ENCODE results near the gene SIM1.

Gene SIM1

DNA sequence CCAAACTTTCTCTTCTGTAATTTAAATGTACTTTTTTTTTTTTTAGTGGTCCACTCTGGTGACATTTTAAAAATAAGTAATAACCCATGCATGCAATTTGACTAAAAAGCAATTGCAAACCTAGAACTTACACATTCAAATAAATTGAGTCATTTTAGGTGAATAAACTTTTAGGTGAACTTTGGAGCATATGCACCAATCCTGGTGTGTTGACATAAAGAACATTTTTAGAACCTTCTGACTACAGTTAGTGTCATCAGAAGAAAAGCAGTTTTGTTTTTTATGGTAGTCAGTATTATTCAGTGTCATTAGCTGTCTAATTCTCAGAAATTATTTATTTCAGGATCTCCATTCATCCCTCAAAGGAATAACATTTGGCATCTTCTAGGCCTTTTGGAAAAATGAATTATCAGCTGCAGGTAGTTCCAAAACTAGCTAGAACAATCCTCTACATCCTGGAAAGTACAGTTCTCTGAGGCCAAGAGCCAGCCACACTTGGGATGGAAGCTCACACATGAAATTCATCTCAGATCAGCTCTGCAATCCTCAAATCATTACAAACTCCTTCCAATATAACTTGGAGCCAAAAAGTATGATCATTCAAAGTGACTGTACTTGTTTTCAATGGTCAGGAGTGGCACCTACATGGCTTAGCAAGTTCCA is 38.5 kb upstream of the SIM1 start:
- no peak overlapping the region for H3K4me3 ChIP-seq (ENCODE audit: low read length)
- TF ChIP-seq, protein P1, sequence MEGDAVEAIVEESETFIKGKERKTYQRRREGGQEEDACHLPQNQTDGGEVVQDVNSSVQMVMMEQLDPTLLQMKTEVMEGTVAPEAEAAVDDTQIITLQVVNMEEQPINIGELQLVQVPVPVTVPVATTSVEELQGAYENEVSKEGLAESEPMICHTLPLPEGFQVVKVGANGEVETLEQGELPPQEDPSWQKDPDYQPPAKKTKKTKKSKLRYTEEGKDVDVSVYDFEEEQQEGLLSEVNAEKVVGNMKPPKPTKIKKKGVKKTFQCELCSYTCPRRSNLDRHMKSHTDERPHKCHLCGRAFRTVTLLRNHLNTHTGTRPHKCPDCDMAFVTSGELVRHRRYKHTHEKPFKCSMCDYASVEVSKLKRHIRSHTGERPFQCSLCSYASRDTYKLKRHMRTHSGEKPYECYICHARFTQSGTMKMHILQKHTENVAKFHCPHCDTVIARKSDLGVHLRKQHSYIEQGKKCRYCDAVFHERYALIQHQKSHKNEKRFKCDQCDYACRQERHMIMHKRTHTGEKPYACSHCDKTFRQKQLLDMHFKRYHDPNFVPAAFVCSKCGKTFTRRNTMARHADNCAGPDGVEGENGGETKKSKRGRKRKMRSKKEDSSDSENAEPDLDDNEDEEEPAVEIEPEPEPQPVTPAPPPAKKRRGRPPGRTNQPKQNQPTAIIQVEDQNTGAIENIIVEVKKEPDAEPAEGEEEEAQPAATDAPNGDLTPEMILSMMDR (conservative IDR thresholded peaks at IDR 0.05; ENCODE audit: low read depth, low read length), result no peak
- DNase-seq (ENCODE audit: low read depth), result no peak

DNA sequence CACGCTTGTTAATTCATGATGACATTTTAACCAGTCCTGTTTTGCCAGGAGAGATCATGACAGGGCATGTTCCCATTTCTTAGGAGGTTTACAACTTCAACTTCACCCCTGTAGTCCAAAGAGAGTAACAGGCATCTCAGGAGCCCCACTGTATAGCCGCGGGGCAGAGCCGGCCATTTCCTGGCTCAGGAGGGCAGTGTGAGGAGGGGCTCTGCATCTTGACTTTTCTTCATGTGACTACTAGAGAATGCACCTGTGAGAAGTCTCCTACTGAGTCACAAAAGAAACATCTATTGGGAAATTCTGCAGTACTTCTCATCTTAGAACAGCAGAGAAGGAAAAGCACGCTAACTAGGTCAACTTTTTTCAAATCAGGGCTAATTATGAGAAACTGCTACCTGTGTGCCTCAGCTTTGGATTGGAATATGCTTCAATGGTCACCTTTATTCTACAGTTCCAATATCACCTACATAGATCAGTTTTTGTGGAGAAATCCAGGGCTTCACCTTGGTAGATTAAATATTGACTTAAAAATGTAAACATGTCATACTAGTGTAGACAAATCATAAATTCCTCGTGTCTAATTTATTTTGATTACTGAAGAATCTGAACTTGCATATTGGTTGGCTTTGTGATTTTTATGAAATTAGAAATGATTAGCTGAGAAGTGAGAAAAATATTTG is 28.6 kb upstream of the SIM1 start:
- no peak for DNase-seq (ENCODE audit: low read depth)
- TF ChIP-seq, protein P1 (conservative IDR thresholded peaks at IDR 0.05; ENCODE audit: low read depth, low read length), result no peak
- no peak overlapping the region for H3K4me3 ChIP-seq (ENCODE audit: low read length)

DNA sequence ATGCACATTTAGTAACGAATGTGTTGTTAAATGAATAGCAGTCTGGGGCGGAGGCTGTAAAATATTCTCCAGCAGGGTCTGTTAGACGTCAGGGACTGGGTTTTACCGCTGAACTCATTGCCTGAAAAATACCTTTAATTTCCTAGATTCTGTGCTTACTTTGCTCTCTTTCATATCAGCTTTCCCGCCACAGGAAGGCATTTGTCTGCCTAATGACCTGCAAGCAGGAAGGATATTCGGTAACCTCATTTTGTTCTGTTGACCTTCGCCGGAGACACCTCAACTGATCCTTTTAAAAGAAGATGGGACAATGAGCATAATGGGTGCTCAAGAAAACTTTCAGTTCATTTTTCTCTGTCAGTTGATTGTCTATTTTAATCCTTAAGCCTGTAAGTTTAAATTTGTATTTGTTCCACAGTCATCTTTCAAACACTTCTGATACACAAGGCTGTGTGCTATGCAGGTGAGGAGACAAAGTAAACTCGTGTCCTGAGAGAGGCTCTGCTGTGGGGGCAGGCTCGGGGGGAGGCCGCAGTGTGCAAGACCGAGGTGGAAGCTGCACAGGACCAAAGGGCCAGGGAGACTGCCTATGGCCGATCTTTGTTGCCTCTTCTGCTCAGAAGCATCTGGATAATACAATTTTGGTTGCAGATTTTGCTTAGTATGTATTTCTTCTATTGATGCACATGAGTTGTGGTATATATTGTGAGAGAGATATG is 27.4 kb upstream of the SIM1 start:
- TF ChIP-seq, protein P1 (conservative IDR thresholded peaks at IDR 0.05; ENCODE audit: low read depth, low read length), result no peak
- no peak overlapping the region for H3K4me3 ChIP-seq (ENCODE audit: low read length)
- no peak for DNase-seq (ENCODE audit: low read depth)

DNA sequence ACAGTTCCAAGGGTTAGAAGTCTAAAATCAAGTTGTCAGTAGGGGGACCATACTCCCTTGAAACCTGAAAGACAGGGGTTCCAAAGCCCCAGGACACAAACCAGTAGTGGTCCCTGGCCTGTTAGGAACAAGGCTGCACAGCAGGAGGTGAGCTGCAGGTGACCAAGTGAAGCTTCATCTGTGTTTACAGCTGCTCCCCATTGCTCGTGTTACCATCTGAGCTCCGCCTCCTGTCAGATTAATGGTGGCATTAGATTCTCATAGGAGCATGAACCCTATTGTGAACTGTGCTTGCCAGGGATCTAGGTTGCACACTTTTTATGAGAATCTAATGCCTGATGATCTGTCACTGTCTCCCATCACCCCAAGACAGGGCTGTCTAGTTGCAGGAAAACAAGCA is 25.3 kb upstream of the SIM1 start:
- TF ChIP-seq, protein P1 (conservative IDR thresholded peaks at IDR 0.05; ENCODE audit: low read depth, low read length), result no peak
- no peak for DNase-seq (ENCODE audit: low read depth)
- H3K4me3 ChIP-seq (ENCODE audit: low read length), result no peak overlapping the region

DNA sequence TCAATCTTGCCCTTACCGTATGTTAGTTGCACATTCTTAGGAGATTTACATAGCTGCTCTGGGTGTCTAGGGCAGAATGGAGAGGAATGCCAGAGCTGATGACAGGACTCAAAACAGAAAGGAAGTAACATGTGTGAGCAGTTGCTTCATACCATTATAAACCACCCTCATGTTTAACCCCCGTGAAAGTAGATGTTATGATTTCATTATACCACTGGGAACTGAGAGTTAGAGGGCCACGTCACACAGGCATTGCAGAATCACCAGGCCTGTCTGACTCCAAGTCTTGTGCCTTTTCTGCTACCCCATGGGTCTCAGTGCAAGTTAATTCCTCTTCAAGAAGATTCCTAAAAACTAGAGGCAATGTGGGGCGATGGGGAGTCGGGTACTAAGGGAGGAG is 23.5 kb upstream of the SIM1 start:
- no peak for DNase-seq (ENCODE audit: low read depth)
- TF ChIP-seq, protein P1 (conservative IDR thresholded peaks at IDR 0.05; ENCODE audit: low read depth, low read length), result no peak
- H3K4me3 ChIP-seq (ENCODE audit: low read length), result no peak overlapping the region

DNA sequence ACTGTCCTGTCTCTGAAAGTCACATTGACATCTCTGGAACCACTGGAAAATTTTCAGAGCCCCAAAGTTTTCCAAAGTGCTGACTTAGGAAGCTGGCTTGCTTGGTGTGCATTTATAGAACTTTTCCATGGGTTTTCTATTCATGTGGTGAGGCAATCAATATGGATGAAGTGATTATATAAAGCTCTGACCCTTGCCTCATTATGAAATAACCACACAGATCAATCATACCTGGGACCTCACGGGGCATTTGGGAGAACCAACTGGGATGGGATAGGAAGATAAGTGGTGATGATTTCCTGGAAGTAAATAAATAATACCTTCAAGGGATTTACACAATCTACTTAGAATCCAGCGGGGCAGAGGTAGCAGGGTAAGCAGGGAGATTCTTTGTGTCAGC is 22.9 kb upstream of the SIM1 start:
- TF ChIP-seq, protein P1 (conservative IDR thresholded peaks at IDR 0.05; ENCODE audit: low read depth, low read length), result no peak
- DNase-seq (ENCODE audit: low read depth), result no peak

More for the DNA sequence above, 22.9 kb upstream of the SIM1 start:
- no peak overlapping the region for H3K4me3 ChIP-seq (ENCODE audit: low read length)

Measured in retinal pigment epithelial cell (primary cell).